Stimulated activated CD8-positive, alpha-beta memory T cell treated with anti-CD3 and anti-CD28 coated beads, Interleukin-15, amount 100 ng/mL, for 4 hours (primary cell): ENCODE data around the gene TAX1BP3.

Experiments used
- DNase-seq, 2 donors: peaks; one replicate each; pipeline ENCODE4 v3.0.0-alpha.2; 2020; ENCODE audit warnings: low read depth in 2 of 2

TAX1BP3 gene

GRCh38 chr17:3658784-3659449 is 9.5 kb downstream of the TAX1BP3 start:
- no peak for DNase-seq

DNA sequence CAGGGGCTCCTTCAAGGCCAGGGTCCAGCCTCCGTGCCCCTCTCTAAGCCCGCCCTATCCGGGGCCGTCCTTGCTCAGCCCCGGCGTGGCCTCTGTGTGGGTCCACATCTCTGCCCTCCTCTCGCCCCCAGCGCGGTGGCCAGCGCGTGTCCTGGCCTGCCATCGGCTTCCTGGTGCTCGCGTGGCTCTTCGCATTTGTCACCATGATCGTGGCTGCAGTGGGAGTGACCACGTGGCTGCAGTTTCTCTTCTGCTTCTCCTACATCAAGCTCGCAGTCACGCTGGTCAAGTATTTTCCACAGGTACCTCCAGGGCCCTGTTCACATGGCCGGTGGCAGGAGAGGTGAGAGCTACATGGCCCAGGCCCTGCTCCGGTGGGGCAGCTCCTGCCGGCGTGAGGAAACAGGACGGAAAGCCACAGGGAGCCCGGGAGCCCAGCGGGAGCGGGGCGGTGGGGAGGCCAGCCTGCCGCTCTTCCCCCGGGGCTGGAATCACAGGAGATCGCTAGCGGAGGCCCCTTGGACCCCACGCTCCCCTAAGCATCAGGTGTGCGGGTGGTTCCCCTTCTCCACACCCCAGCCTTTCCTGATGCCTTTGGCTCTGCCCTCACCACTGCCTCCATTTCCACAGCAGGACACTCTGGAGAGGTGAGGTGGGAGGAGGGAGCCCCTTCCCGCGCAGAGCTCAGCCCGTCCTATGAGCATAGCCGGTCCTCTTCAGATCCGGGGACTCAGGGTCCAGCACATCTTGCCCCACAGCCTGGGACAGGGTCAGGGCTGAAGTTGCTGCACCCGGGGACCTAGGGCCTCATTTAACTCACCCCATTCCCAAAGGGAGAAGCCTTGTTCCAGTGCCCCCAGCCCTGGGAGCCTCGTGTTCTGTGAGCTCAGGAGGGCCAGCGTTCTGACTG is 10.2 kb downstream of the TAX1BP3 start:
- DNase-seq, result no peak

DNA sequence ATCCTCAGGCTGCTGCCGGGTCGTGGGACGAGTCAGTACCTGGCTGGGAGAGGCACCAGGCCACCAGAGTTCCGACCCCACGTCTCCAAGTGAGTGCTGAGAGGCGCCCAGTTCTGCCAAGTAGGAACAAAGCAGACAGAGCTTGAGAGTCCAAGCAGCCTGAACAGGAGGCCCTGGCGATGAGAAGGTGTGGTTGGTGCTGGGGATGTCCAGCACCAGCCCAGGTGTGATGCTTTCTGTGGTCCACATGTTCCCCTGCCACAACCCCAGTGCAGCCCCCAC is 10.8 kb downstream of the TAX1BP3 start:
- no peak for DNase-seq

- DNase-seq, result no peak
Observed at GRCh38 chr17:3656755-3657587, 11.4 kb downstream of the TAX1BP3 start.

DNA sequence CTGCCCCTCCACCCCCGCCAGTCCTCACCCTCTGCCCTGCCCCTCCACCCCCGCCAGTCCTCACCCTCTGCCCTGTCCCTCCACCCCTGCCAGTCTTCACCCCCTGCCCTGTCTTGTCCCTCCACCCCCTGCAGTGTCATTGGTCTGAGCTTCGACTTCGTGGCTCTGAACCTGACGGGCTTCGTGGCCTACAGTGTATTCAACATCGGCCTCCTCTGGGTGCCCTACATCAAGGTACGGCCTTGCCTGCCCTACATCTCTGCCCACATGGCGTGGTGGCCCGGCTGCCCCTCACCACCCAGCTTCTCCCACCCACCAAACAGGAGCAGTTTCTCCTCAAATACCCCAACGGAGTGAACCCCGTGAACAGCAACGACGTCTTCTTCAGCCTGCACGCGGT is 12.0 kb downstream of the TAX1BP3 start:
- DNase-seq, result no peak

- DNase-seq, result no peak
Observed at GRCh38 chr17:3655766-3656165, 12.6 kb downstream of the TAX1BP3 start.

- no peak for DNase-seq
Observed at GRCh38 chr17:3647769-3648555, 20.4 kb downstream of the TAX1BP3 start.

- no peak for DNase-seq
Observed at GRCh38 chr17:3647251-3647650, 21.1 kb downstream of the TAX1BP3 start.

- DNase-seq, result no peak
Observed at GRCh38 chr17:3645310-3645709, 23.1 kb downstream of the TAX1BP3 start.

DNA sequence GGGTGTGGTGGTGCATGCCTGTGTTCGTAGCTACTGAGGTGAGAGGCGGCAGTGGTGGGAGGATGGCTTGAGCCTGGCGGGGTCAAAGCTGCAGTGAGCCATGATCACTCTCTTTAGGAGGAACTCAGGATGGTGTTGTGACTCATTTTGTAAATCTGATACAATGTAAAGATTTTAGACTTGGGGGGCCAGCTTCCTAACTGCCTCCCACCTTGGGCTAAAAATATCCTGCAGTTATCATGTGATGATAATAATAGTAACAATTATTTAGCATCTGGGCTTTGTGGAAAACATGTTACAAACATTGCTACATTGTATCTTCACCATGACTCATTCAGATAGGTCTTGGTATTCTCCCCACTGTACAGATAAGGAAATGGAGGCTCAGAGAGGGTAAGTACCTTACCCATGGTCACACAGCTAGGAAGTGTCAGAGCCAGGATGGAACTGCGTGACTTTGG is 24.5 kb downstream of the TAX1BP3 start:
- DNase-seq, result no peak

DNA sequence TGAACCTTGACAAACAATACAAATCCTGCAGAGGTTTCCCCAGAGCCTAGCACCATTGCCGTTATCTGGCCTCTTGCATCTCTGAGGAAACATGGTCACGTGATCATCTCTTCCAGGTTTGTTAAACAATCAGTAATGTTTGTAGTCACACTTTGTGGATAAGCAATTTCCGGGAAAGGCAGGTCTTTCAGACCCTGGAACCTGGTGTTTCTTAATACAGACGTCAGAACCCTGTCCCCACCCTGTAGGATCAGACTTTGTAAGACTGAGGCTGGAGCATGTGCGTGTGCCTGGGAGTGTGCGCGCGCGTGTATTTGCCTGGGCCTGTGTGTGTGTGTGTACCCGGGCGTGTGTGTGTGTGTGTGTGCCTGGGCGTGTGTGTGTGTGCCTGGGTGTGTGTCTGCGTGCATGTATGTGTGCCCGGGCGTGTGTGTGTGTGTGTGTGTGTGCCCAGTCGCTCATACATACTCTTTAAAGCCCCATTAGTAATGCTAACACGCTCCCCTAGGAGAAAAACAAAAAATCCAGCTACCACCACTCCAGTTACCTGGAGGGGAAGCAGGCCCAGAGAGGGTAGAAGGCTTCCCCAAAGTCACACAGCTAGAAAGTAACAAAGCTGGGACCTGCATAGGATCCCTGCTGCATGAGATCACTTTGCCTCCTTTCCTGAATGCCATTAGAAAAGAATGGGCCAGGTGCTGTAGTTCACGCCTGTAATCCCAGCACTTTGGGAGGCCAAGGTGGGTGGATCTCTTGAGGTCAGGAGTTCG is 26.5 kb downstream of the TAX1BP3 start:
- no peak for DNase-seq

DNA sequence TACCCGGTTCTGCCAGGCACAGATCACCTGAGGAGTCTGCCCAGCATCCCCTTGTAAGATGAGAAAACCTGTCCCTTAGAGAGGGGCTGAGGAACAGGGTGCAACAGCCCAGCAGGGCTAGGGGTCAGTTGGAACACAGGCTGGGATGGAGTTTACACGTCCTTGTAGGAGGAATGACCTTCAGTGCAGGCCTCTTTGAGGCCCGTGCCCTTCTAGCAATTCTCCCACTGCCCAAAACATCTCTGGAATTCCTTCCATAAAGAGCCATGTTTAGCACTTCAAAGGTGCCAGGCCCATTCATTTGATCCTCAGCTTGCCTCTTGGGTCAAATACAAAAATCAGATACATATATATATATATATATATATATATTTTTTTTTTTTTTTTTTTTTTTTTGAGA is 27.4 kb downstream of the TAX1BP3 start:
- DNase-seq, result no peak

GRCh38 chr17:3639981-3640596 is 28.3 kb downstream of the TAX1BP3 start:
- DNase-seq, result no peak

- no peak for DNase-seq
Observed at GRCh38 chr17:3636908-3637373, 31.4 kb downstream of the TAX1BP3 start.

- peak; percentile 90 to 93 for DNase-seq
Observed at GRCh38 chr17:3636154-3636907, 32.0 kb downstream of the TAX1BP3 start, which contains the start of the genes CTNS and SHPK. CTNS (plus strand) TSS chr17:3636760; CDS start chr17:3640207, 3,447 bp downstream. SHPK (minus strand) TSS chr17:3636250; CDS start chr17:3636219, 31 bp downstream.

- no peak for DNase-seq
Observed at GRCh38 chr17:3635474-3636153, 32.8 kb downstream of the TAX1BP3 start.

- no peak for DNase-seq
Observed at GRCh38 chr17:3632287-3632686, 36.1 kb downstream of the TAX1BP3 start.

DNA sequence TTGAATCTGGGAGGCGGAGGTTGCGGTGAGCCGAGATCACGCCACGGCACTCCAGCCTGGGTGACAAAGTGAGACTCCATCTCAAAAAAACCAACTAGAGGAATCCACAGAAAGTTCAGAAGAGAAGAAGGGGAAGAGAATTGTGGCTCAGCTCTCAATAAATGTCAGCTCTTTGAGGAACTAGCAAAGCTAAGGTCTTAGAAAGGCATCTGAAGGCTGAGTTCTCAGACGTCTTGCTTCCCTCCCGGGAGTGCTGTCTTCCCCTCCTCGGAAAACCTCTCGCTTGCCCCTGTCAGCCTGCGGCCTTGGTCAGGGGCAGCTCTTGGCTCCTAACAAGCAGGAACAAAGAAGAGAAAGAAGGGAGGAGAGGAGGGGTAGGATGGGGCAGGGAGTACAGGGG is 37.6 kb downstream of the TAX1BP3 start:
- DNase-seq, result no peak

- no peak for DNase-seq
Observed at GRCh38 chr17:3627769-3628167, 40.6 kb downstream of the TAX1BP3 start.
